Measurements from ENCODE around the gene COBL.

Gene COBL

GRCh38 chr7:51274001-51274400, 42.6 kb downstream of the COBL start:
- DNase-seq (ENCODE audit: low spot score): no peak

GRCh38 chr7:51273360-51273759, 43.2 kb downstream of the COBL start:
- no peak for DNase-seq (ENCODE audit: low spot score)

- no peak for DNase-seq (ENCODE audit: low spot score)
These were observed 45.6 kb downstream of the COBL start for GRCh38 chr7:51270965-51271364.

GRCh38 chr7:51269911-51270310, 46.7 kb downstream of the COBL start:
- DNase-seq (ENCODE audit: low spot score): no peak

- no peak for DNase-seq (ENCODE audit: low spot score)
These were observed 47.3 kb downstream of the COBL start for GRCh38 chr7:51269321-51269720.

- DNase-seq (ENCODE audit: low spot score): no peak
These were observed 47.8 kb downstream of the COBL start for GRCh38 chr7:51268859-51269258.

DNA sequence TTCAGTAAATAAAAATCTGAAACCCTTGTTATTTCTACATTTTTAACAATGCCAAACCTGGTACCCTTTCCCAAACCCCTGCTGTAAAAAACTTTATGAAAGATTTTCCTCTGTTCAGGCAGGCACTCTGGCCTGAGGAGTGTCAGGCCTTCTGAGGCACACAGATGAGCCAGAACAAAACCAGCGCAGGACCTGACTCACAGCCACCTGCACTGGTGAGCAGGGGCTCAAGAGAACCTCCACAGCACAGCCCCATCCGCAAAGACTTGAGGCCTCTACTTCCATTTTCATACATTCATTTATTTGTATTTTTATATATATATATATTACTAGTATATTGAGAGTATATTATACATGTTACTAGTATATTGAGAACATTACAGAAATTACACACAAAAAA, 49.4 kb downstream of the COBL start:
- no peak for DNase-seq (ENCODE audit: low spot score)

DNA sequence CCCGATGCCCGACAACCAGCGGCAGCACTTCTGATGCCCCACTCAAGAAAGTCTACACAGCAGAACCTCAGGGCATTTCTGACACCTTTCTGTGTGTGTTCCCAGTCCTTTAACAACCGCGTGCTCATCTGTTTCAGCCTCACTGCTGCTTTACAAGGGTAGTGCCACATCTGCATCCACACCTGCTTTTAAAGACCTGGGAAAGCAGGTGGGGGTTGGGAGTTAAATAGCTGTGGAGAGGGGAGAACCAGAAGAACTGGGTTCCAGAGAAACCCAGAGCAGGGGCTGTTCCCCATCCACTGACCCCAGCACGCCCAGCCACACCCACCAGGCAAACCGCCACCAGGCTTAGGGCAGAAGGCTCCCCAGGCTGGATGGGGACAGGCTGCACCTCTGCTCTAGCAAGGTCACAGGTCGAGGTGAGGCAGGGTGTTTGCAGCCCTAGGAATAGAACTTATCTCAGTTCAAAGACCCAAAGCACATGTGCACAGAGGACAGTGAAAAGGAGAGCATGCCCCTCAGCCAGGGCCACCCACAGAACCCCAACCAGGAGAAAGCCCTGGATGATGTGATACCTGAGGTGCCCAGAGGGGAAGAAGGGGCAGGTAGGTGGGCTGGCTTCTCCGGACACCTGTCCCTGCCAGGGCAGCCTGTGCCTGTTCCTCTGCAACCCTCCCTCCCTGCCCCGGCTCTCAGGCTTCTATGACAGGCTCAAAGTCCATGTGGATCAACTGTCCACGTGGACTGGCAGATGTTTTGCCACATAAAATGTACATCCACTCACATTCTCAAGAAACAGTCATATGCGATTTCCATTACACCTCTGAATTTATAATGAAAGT, 51.3 kb downstream of the COBL start:
- DNase-seq (ENCODE audit: low spot score): no peak

DNA sequence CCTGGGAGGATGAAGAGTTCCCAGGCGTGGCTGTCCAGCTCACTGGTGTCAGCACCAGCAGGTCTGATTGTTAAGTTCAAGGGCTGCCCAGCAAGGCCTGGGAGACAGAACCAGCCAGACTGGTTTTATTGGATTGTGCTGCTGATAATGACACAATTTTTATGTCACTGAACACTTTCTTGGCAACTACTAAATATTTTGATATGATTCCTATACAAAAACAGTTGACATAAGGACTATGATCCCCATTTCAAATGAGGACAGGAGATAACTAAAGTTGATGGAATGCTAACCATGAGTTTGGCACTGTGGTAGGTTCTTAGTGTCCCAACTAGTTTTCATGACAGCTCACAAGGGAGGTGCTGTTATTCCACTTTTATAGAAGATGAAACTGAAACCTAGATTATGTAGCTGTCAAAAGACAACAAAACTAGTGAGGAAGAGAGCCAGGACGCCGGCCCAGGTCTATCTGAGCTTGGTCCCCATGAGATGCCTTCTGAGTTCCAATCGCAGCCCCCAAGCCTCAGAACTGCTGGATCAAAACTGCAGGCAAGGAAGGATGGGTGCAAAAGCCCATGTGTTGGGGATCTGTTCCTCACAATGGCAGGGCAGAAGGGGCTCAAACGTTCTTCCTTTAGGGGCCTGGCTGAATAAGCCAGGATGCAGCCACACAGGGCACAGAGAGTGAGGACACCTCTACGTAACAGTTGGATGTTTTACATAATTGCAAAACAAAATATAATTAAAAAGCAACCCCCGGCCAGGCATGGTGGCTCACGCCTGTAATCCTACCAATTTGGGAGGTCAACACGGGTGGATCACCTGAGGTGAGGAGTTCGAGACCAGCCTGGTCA, 52.8 kb downstream of the COBL start:
- peak; percentile 49 for DNase-seq (ENCODE audit: low spot score)

DNA sequence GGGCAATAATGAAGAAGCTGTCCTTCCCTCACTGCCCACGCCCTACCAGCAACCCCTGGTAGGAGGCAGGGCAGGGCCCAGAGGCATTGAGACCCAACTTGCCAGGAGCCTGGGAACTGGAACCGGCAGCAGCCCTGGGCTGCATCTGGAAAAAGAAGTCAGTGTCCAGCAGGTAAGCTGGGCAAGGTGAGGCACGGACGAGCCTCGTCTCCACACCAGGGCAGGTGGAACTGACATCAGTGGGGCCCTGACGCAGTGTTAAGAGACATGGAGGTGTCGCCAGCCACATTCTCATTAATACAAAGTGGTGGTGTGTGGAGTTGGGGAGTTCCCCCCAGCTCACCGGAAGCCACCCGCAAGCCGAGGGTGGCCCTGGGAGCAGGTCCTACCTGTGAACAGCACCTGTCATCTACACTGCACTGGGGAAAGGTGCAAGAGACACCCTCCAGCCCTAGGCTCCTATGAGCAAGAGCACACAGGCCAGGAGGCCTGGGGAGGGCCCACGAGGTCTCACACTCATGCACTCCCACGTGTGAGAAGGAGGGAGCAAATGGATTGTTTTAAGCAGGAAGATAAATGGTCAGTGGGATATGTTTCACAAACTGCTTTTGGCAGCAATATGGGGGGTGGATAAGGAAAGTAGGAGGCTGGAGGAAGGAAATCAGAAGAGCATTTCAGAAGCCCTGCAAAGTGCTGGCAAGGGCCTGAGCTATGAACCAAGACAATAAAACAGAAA, 53.6 kb downstream of the COBL start:
- no peak for DNase-seq (ENCODE audit: low spot score)

DNA sequence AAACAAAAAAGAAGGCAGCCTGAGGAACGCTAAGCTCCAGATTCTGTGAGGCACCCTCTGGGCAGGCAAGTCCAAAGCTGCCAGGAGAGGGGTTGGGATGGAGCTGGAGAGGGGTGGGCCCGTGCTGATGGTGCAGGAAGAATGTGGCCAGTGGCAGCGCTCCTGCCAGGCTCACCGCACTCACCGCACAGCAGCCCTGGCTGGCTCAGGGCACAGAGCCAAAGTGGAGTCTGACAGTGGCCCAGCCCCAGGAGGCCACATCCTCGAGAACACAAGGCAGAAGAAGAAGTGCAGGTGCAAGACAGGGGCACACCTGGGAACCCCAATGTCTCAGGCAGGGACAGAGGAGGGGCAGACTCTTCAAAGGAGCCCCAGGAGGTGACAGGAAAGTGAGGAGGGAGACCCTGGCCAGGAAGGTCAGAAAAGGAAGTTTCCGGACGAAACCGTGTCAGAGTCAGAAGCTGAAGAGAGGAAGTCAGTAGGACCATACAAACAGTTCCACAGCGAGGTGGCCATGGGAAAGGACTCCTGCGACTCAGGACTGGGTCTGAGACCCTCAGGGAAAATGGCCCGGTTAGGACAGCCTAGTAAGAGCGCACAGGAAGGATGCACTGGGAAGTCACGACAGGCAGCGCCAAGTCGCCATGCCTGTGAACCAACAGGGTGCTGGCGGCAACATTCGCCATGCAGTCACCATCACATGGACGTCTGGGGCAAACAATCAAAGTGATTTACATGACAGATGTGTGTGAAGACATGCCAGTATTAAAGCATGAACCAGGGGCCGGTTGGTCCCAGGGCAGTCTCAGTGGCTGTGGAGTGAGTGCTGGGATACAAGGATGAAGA, 54.4 kb downstream of the COBL start:
- peak; percentile 35 for DNase-seq (ENCODE audit: low spot score)

DNA sequence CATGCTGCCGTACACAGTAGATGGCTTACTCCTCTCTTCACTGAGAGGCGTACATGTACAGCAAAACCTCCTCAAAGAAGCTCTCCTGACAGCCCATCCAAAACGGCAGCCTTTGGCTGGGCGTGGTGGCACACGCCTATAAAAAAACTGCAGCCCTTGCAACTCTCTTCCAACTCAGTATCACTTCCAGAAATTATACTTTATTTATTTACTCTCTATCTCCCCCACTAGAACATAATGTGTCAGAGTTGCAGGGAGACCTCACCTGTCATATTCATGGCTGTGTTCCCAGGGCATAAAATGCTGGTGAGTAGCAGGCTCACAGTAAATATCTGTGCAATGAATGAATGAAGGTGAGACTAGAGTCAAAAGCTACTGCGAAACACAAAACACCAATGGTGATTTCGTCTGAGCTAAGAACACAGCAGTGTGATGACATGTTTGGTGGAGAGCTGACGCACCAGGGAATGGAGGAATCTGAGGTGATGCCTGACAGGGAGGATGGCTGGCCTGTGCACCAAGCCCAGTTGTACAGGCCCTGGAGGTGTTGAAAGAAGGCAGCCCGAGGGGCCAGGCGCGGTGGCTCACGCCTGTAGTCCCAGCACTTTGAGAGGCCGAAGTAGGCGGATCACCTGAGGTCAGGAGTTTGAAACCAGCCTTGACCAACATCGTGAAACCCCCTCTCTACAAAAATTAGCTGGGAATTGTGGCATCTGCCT, 55.3 kb downstream of the COBL start:
- DNase-seq (ENCODE audit: low spot score): no peak

DNA sequence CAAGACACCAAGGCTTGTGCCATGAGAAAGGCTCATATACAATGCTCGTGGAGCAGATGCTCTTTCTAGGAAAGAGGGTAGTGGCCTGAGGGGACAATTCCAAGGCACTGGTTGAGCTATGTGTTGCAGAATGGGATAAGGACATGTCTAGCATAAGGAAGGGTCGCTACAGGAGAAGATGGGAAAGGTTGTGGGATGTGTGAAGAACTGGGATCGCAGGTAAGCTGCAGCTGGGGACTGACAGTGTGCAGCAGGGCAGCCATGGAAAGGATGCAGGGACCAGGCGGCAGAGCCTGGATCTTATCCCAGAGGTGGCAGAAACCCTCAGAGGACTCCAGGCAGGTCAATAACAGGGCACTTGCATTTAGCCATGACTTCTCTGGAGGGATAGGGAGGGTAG, 56.1 kb downstream of the COBL start:
- no peak for DNase-seq (ENCODE audit: low spot score)

DNA sequence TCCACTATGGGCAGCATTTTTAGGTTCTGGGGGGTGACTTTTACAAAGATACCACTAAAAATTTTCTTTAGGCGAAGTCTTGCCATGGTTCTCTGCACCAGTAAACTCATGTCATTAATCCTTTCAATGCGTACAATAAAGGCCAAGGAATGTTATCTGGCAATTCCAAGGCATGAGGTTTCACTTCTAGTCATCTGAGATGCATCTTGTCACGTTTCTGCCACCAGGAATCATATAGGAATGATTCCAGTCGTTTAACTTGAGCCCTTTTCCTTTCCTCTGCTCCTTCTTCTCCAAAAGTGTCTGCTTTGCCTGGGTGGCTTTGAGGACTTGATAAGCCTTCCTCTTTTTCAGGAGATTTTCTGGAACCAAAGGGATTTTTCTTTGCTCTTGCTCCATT, 56.8 kb downstream of the COBL start:
- no peak for DNase-seq (ENCODE audit: low spot score)

DNA sequence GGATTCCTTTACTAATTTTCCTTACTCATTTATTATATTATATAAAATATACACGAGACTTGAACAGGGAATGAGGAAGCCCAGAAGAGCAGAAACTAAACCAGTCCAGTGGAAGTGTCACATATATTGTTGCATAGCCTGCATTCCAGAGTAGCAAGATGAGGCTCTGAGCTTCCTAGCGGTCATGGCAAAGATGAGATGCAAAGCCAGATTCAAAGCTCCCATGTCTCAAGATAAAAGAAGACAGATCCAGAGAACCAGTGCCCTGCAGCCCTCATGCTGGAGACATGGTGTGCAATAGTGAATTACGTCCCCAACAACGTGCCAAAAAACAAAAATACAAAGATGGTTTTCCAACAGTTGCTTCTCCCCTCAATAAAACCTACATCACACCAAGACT, 59.7 kb downstream of the COBL start:
- no peak for DNase-seq (ENCODE audit: low spot score)

DNA sequence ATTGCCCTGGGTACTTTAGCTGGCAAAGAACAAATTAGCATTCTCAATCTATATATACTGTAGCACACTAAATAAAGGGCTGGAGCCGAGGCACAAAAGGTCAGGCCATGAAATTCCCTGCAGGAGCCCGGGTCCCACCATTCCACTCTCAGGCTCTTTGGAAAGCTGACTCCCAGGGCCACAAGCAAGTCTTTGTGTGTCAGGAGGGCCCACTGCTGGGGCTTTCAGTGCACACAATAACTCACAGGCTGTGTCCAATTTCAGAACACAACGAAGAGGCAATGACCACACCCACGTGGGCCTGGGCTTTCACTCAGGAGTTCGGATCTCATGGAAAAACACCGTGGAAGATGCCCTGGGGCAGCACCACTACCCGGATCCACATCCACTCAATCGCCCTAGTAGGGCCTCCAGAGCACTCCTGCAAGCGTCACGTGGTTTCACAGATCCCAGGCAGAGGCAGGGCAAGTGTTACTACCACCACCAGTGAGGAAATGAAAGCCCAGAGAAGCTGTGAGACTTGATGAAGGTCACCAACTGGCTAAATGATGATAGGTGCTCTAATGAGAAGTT, 60.3 kb downstream of the COBL start:
- DNase-seq (ENCODE audit: low spot score): peak; percentile 14

- peak; percentile 94 for DNase-seq (ENCODE audit: low spot score)
These were observed 60.9 kb downstream of the COBL start for GRCh38 chr7:51255536-51256208.

GRCh38 chr7:51255036-51255435, 61.6 kb downstream of the COBL start:
- DNase-seq (ENCODE audit: low spot score): no peak

- DNase-seq (ENCODE audit: low spot score): no peak
These were observed 63.5 kb downstream of the COBL start for GRCh38 chr7:51253157-51253556.

GRCh38 chr7:51251290-51251689, 65.3 kb downstream of the COBL start:
- DNase-seq (ENCODE audit: low spot score): peak; percentile 60
